Naive thymus-derived CD4-positive, alpha-beta T cell (primary cell): ENCODE results near the gene MYO1C. TPM values are rescaled to one million over a fixed set of nuclear protein-coding genes. Genes with fewer than 3 reads are reported as not detected.
"Not testable (repeated sequence)": the region's sequence is repeated elsewhere in the genome, so short reads cannot be mapped to it uniquely, and the experiment has no call there.

Experiments
- ATAC-seq: fragments of 150-1000 bp; cut with Tn5 transposase; 2 replicates; pipeline ENCODE4 v1.10.0; 2021; ENCODE audit warnings: mild to moderate bottlenecking, moderate library complexity
- CTCF ChIA-PET: fragments of 350-600 bp; sonication (Branson Sonifier 250); formaldehyde crosslinking; loops from one replicate; lab custom pipeline; 2021; ENCODE audit warnings: antibody characterized with exemption; lab: Charles Lee
- POLR2A ChIA-PET: fragments of 350-600 bp; sonication (Branson Sonifier 250); formaldehyde crosslinking; loops from one replicate; lab custom pipeline; 2021; ENCODE audit warnings: antibody characterized with exemption, inconsistent platforms; lab: Charles Lee
- DNase-seq, 9 donors: peaks; one replicate each; pipeline versions ENCODE4 v3.0.0 to v3.0.0-alpha.2; 2020 to 2022; ENCODE audit warnings: mixed read lengths in 1 of 9
- H3K27ac ChIP-seq: one replicate; pipeline ENCODE4 v1.7.0; 2013; ENCODE audit warnings: mild to moderate bottlenecking, low read depth, low read length, moderate library complexity
- H3K27me3 ChIP-seq, 2 donors: one replicate each; pipeline ENCODE4 v1.7.0; 2013; ENCODE audit warnings: low read length in 2 of 2, mild to moderate bottlenecking in 2 of 2, moderate library complexity in 2 of 2; ENCODE audit not compliant: control insufficient read depth in 2 of 2, insufficient read depth in 2 of 2
- H3K36me3 ChIP-seq, 3 experiments: 1 replicate in 2 of 3; 2 replicates in 1 of 3; pipeline ENCODE4 v1.7.0; 2013; ENCODE audit warnings: low read length in 3 of 3, mild to moderate bottlenecking in 3 of 3, moderate library complexity in 1 of 3; ENCODE audit not compliant: insufficient read depth in 3 of 3, control insufficient read depth in 2 of 3
- H3K4me1 ChIP-seq, 2 donors: one replicate each; pipeline ENCODE4 v1.7.0; 2013; ENCODE audit warnings: low read length in 2 of 2, mild to moderate bottlenecking in 2 of 2, moderate library complexity in 1 of 2; ENCODE audit not compliant: control insufficient read depth in 2 of 2, insufficient read depth in 2 of 2
- H3K4me3 ChIP-seq: 2 replicates; pipeline ENCODE4 v1.7.0; 2013; ENCODE audit warnings: mild to moderate bottlenecking, low read length
- H3K9me3 ChIP-seq, 3 experiments: 1 replicate in 2 of 3; 2 replicates in 1 of 3; pipeline ENCODE4 v1.7.0; 2013; ENCODE audit warnings: low read length in 3 of 3; ENCODE audit not compliant: control insufficient read depth in 2 of 3
- H3K27ac Mint-ChIP-seq, 9 donors: one replicate each; pipeline ENCODE4 v1.8.0; 2020 to 2022; ENCODE audit warnings: mixed read lengths in 9 of 9, mild to moderate bottlenecking in 8 of 9, moderate library complexity in 5 of 9, inconsistent platforms in 2 of 9
- H3K27me3 Mint-ChIP-seq, 5 donors: one replicate each; pipeline ENCODE4 v1.8.0; 2021 to 2022; ENCODE audit warnings: mixed read lengths in 5 of 5, mild to moderate bottlenecking in 1 of 5
- H3K36me3 Mint-ChIP-seq, 5 donors: one replicate each; pipeline ENCODE4 v1.8.0; 2020 to 2022; ENCODE audit warnings: mixed read lengths in 5 of 5, mild to moderate bottlenecking in 3 of 5, inconsistent platforms in 1 of 5
- H3K4me1 Mint-ChIP-seq, 7 donors: one replicate each; pipeline ENCODE4 v1.8.0; 2020 to 2022; ENCODE audit warnings: mixed read lengths in 7 of 7, mild to moderate bottlenecking in 3 of 7, inconsistent platforms in 1 of 7
- H3K4me3 Mint-ChIP-seq, 10 donors: one replicate each; pipeline ENCODE4 v1.8.0; 2020 to 2022; ENCODE audit warnings: mild to moderate bottlenecking in 10 of 10, mixed read lengths in 10 of 10, moderate library complexity in 6 of 10, inconsistent platforms in 2 of 10
- H3K9me3 Mint-ChIP-seq, 11 donors: one replicate each; pipeline ENCODE4 v1.8.0; 2020 to 2022; ENCODE audit warnings: mixed read lengths in 11 of 11, mild to moderate bottlenecking in 4 of 11, inconsistent platforms in 1 of 11, moderate library complexity in 1 of 11
- intact Hi-C, 2 donors: fragments of 100-400 bp; cut with micrococcal nuclease; formaldehyde crosslinking; loops; one replicate each; pipeline ENCODE4 v1.15.1; 2023
- polyA plus RNA-seq, 2 donors: library from polyadenylated mRNA; unstranded; fragments of 300-500 nt; fragmentation: Illumina TruSeq; gene quantifications; one replicate each; pipeline ENCODE4 v1.2.3, GENCODE V29; 2021
- total RNA-seq, 6 experiments: library from RNA in 5 of 6; stranded (reverse) in 5 of 6; gene quantifications; 1 replicate in 5 of 6; 2 replicates in 1 of 6; pipeline ENCODE4 v1.2.3 and lab custom pipeline; 2021 to 2026

MYO1C gene
- total and polyA plus RNA-seq, 7 experiments from 2014 or later: 4.4 to 37.0 (median 15.0) TPM

DNA sequence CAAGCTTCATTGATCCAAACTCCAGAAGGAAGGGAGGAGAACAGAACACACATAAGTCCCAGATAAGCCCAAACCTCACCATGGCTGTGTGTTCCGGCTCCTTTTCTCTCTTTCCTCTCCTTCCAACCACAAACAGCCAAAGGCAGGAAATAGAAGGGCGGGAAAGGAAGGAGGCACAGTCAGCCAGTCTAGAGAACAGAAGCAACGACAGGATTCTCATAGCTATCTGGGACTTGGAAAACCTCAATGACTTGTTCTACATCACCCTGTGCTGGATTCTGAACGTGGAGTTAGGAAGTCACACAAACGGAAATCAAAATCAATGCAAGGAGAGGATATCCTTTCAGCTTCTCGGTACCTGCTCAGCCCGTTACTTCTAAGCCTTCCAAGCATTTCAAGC is 45.4 kb downstream of the MYO1C start:
- Histone ChIP-seq H3K4me3 (no peak overlapping the region), H3K9me3 (no peaks in the 10 kb centered on the region), H3K27me3 (no peaks in the 10 kb centered on the region), H3K4me1 (peaks cover 3 to 18% of the 10 kb centered on the region in 2 donors), H3K27ac (no peak overlapping the region), H3K36me3 (peaks cover 0 to 10% (median 0%) of the 10 kb centered on the region in 3 experiments)
- intact Hi-C loops: no loop called here
- DNase-seq (no peak), ATAC-seq (no peak)
- Mint-ChIP-seq H3K4me1 (peaks cover 15 to 54% (median 41%) of the 10 kb centered on the region in 7 donors), H3K36me3 (peaks cover 0 to 11% (median 0%) of the 10 kb centered on the region in 5 donors), H3K27ac (peak overlapping the region in 6 of 9 donors; percentile 23 to 80 (median 55)), H3K27me3 (no peaks in the 10 kb centered on the region), H3K4me3 (peak overlapping the region in 8 of 10 donors; percentile 37 to 60 (median 56)), H3K9me3 (no peaks in the 10 kb centered on the region)
- CTCF ChIA-PET: no interaction called here
- POLR2A ChIA-PET: interaction anchor here (1.5 kb wide), 1 partner anchor 55 kb away, joined by 3 read pairs; no protein-coding TSS in a partner anchor

DNA sequence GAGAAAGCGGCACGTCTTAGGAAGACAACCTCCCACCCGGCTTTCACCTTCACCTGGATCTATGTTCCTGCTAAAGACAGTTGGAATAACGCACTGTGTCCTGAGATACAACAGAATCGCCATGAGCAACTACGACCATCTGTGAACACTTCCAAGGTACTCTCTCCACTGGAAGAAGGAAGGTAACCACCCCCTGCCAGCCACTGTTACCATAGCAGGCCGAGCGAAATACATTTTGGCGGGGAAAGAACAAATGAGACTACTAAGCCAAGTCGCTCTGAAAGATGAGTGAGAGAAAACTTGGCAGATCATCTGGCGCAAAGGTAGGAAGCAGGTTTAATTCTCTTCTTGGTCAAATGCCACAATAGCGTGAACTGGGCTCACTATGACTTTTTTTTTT is 46.3 kb downstream of the MYO1C start:
- no peak for ATAC-seq
- CTCF ChIA-PET: no interaction called here

DNA sequence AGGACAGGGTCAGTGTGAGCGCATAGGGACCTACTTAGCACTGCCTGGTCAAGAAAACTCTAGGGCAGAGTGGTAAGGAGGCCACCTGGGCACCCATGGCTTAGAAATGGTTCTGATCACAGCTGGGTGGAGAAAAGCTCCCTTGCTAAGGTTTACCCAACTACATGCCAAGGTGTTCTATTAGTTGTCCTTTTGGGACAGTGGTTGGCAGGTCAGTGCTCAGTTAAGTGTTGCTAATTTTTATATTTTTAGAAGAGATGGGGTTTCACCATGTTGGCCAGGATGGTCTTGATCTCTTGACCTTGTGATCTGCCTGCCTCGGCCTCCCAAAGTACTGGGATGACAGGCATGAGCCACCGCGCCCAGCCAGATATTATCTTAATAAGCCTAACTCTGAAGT is 46.8 kb downstream of the MYO1C start:
- H3K27me3 ChIP-seq, H3K9me3 Mint-ChIP-seq, H3K4me3 ChIP-seq, ATAC-seq, H3K27ac ChIP-seq, intact Hi-C loops, H3K9me3 ChIP-seq, H3K27me3 Mint-ChIP-seq, H3K36me3 ChIP-seq, DNase-seq, CTCF ChIA-PET: not testable (repeated sequence)
- peaks cover 3 to 18% of the 10 kb centered on the region in 2 donors for H3K4me1 ChIP-seq
- peak overlapping the region in 2 of 10 donors; percentile 28 to 43 for H3K4me3 Mint-ChIP-seq
- POLR2A ChIA-PET: interaction anchor here (0.9 kb wide), 1 partner anchor 11 kb away, joined by 3 read pairs; no protein-coding TSS in a partner anchor
- H3K4me1 Mint-ChIP-seq: peaks cover 15 to 46% (median 33%) of the 10 kb centered on the region in 7 donors
- H3K36me3 Mint-ChIP-seq: peaks cover 0 to 11% (median 0%) of the 10 kb centered on the region in 5 donors
- H3K27ac Mint-ChIP-seq: peak overlapping the region in 1 of 9 donors; percentile 49

More for the DNA sequence above, 46.3 kb downstream of the MYO1C start:
- no peak for DNase-seq
- Mint-ChIP-seq H3K36me3 (peaks cover 0 to 11% (median 0%) of the 10 kb centered on the region in 5 donors), H3K4me3 (peak overlapping the region in 4 of 10 donors; percentile 1 to 43 (median 33)), H3K27me3 (no peaks in the 10 kb centered on the region), H3K27ac (no peak overlapping the region), H3K4me1 (peaks cover 15 to 46% (median 33%) of the 10 kb centered on the region in 7 donors), H3K9me3 (no peaks in the 10 kb centered on the region)
- Histone ChIP-seq H3K4me3 (no peak overlapping the region), H3K9me3 (no peaks in the 10 kb centered on the region), H3K4me1 (peaks cover 3 to 18% of the 10 kb centered on the region in 2 donors), H3K27ac (no peak overlapping the region), H3K27me3 (no peaks in the 10 kb centered on the region), H3K36me3 (peaks cover 0 to 10% (median 0%) of the 10 kb centered on the region in 3 experiments)
- intact Hi-C loops: no loop called here
- POLR2A ChIA-PET: no interaction called here

DNA sequence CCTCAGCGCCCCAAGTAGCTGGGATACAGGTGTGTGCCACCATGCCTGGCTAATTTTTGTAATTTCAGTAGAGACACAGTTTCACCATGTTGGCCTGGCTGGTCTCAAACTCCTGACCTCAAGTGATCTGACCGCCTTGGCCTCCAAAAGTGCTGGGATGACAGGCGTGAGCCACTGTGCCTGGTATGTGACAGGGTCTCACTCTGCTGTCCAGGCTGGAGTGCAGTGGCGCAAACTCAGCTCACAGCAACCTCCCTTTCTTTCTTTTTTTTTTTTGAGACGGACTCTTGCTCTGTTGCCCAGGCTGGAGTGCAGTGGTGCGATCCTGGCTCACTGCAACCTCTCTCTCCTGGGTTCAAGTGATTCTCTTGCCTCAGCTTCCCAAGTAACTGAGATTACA is 49.8 kb downstream of the MYO1C start:
- H3K27ac Mint-ChIP-seq, POLR2A ChIA-PET, H3K4me3 ChIP-seq, H3K36me3 Mint-ChIP-seq, H3K36me3 ChIP-seq, H3K9me3 ChIP-seq, H3K9me3 Mint-ChIP-seq, ATAC-seq, intact Hi-C loops, H3K27me3 Mint-ChIP-seq, CTCF ChIA-PET, DNase-seq, H3K27me3 ChIP-seq, H3K4me3 Mint-ChIP-seq, H3K4me1 ChIP-seq, H3K27ac ChIP-seq: not testable (repeated sequence)
- H3K4me1 Mint-ChIP-seq: peaks cover 18 to 41% (median 31%) of the 10 kb centered on the region in 7 donors

DNA sequence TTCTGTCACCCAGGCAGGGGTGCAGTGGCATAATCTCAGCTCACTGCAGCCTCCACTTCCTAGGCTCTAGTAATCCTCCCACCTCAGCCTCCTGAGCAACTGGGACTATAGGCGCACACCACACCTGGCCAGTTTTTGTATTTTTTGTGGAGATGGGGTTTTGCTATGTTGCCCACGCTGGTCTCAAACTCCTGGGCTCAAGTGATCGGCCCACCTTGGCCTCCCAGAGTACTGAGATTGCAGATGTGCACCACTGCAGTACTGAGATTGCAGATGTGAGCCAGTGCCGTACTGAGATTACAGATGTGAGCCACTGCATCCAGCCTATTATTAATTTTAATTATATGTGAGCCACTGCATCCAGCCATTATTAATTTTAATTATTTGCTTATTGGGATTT is 50.3 kb downstream of the MYO1C start:
- no peak overlapping the region for H3K4me3 Mint-ChIP-seq
- intact Hi-C loops: no loop called here
- no peak overlapping the region for H3K27ac ChIP-seq
- H3K9me3 ChIP-seq: no peaks in the 10 kb centered on the region
- POLR2A ChIA-PET: no interaction called here
- peaks cover 3 to 4% of the 10 kb centered on the region in 2 donors for H3K4me1 ChIP-seq
- DNase-seq: no peak
- no peaks in the 10 kb centered on the region for H3K27me3 ChIP-seq
- H3K27me3 Mint-ChIP-seq: no peaks in the 10 kb centered on the region
- peaks cover 0 to 10% (median 0%) of the 10 kb centered on the region in 3 experiments for H3K36me3 ChIP-seq
- H3K36me3 Mint-ChIP-seq: peaks cover 0 to 7% (median 0%) of the 10 kb centered on the region in 5 donors
- no peak overlapping the region for H3K4me3 ChIP-seq
- CTCF ChIA-PET: no interaction called here
- H3K4me1 Mint-ChIP-seq: peaks cover 19 to 37% (median 29%) of the 10 kb centered on the region in 7 donors
- no peak overlapping the region for H3K27ac Mint-ChIP-seq
- H3K9me3 Mint-ChIP-seq: no peaks in the 10 kb centered on the region
- ATAC-seq: no peak

DNA sequence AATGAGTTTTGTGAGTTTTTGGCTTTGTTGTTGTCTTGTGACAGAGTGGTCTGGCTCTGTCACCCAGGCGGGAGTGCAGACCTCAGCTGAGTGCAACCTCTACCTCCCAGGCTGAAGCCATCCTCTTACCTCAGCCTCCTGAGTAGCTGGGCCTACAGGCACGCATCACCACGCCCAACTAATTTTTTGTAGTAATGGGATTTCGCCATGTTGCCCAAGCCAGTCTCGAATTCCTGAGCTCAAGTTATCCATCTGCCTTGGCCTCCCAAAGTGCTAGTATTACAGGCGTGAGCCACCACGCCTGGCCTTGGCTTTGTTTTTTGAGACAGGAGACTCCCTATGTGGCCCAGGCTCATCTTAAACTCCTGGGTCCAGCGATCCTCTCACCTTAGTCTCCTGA is 51.6 kb downstream of the MYO1C start:
- Histone ChIP-seq H3K9me3 (no peaks in the 10 kb centered on the region), H3K4me3 (no peak overlapping the region), H3K27ac (no peak overlapping the region), H3K36me3 (peaks cover 0 to 19% (median 5%) of the 10 kb centered on the region in 3 experiments), H3K27me3 (no peaks in the 10 kb centered on the region), H3K4me1 (no peaks in the 10 kb centered on the region)
- ATAC-seq (no peak), DNase-seq (no peak)
- peaks cover 0 to 13% (median 0%) of the 10 kb centered on the region in 5 donors for H3K36me3 Mint-ChIP-seq
- H3K4me3 Mint-ChIP-seq: no peak overlapping the region
- intact Hi-C loops: no loop called here
- no peak overlapping the region for H3K27ac Mint-ChIP-seq
- peaks cover 13 to 38% (median 29%) of the 10 kb centered on the region in 7 donors for H3K4me1 Mint-ChIP-seq
- ChIA-PET CTCF (interaction anchor here (0.6 kb wide), 1 partner anchor 29 kb away, joined by 3 read pairs; no protein-coding TSS in a partner anchor), POLR2A (no interaction called here)
- H3K9me3 Mint-ChIP-seq: no peaks in the 10 kb centered on the region
- H3K27me3 Mint-ChIP-seq: no peaks in the 10 kb centered on the region

DNA sequence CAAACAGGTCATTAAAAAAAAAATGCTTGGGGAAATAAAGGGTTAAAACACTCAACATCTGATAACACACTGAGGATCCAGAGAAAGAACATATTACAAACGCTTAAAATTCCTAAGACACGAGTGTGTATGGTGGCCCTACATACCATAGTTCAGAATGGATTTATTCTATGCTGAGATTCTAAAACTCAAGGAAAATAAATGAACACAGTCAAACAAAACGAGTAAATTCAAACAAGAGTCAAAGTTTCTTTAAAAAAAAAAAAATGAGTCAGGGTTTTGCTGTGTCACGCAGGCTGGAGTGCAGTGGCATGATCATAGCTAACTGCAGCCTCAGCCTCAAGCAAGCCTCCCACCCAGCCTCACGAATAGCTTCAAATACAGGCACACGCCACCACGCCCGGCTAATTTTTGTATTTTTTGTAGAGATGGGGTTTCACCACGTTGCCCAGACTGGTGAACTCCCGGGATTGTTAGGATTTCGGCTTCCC is 53.8 kb downstream of the MYO1C start:
- no peaks in the 10 kb centered on the region for H3K9me3 ChIP-seq
- peaks cover 0 to 17% (median 9%) of the 10 kb centered on the region in 3 experiments for H3K36me3 ChIP-seq
- no peaks in the 10 kb centered on the region for H3K9me3 Mint-ChIP-seq
- H3K27me3 ChIP-seq: no peaks in the 10 kb centered on the region
- H3K4me1 Mint-ChIP-seq: peaks cover 10 to 35% (median 28%) of the 10 kb centered on the region in 7 donors
- ChIA-PET POLR2A (no interaction called here), CTCF (no interaction called here)
- no peak overlapping the region for H3K27ac ChIP-seq
- peaks cover 0 to 23% (median 4%) of the 10 kb centered on the region in 5 donors for H3K36me3 Mint-ChIP-seq
- no peak overlapping the region for H3K4me3 ChIP-seq
- no peaks in the 10 kb centered on the region for H3K27me3 Mint-ChIP-seq
- intact Hi-C loops: no loop called here
- ATAC-seq: no peak
- no peak overlapping the region for H3K4me3 Mint-ChIP-seq
- no peaks in the 10 kb centered on the region for H3K4me1 ChIP-seq
- H3K27ac Mint-ChIP-seq: peak overlapping the region in 3 of 9 donors; percentile 8 to 77 (median 28)
- DNase-seq: no peak
